H9 (cell line): ENCODE measurements around the gene KRTAP10-6. TPM values are rescaled to one million over a fixed set of nuclear protein-coding genes. Genes with fewer than 3 reads are reported as not detected.

Source experiments
- DNase-seq: peaks from one replicate; pipeline ENCODE4 v3.0.0-alpha.2; 2017
- H2AFZ ChIP-seq: one replicate; pipeline ENCODE4 v1.6.1; 2013; ENCODE audit warnings: mild to moderate bottlenecking, low read length, control low read depth, moderate library complexity
- H2AK5ac ChIP-seq: 2 replicates; pipeline ENCODE4 v1.6.1; 2013; ENCODE audit warnings: low read length, control low read depth, mixed read lengths; ENCODE audit not compliant: insufficient read length
- H2BK120ac ChIP-seq: one replicate; pipeline ENCODE4 v1.6.1; 2013; ENCODE audit warnings: low read depth, mild to moderate bottlenecking, low read length, control low read depth, inconsistent platforms; ENCODE audit not compliant: poor library complexity, severe bottlenecking
- H2BK12ac ChIP-seq: 2 replicates; pipeline ENCODE4 v1.6.1; 2013; ENCODE audit warnings: low read length, control low read depth, mixed read lengths, low read depth; ENCODE audit not compliant: insufficient read length
- H2BK15ac ChIP-seq: 2 replicates; pipeline ENCODE4 v1.6.1; 2013; ENCODE audit warnings: low read depth, low read length, control low read depth
- H2BK20ac ChIP-seq: one replicate; pipeline ENCODE4 v1.6.1; 2013; ENCODE audit warnings: low read depth, mild to moderate bottlenecking, low read length, control low read depth, inconsistent platforms; ENCODE audit not compliant: poor library complexity, severe bottlenecking
- H2BK5ac ChIP-seq: 2 replicates; pipeline ENCODE4 v1.6.1; 2013; ENCODE audit warnings: low read length, control low read depth, mixed read lengths; ENCODE audit not compliant: insufficient read length
- H3K14ac ChIP-seq: 2 replicates; pipeline ENCODE4 v1.6.1; 2013; ENCODE audit warnings: low read length, control low read depth; ENCODE audit not compliant: insufficient read depth
- H3K18ac ChIP-seq: 2 replicates; pipeline ENCODE4 v1.6.1; 2013; ENCODE audit warnings: low read depth, mild to moderate bottlenecking, mixed read lengths, low read length, control low read depth; ENCODE audit not compliant: insufficient read length
- H3K23ac ChIP-seq: 2 replicates; pipeline ENCODE4 v1.6.1; 2013; ENCODE audit warnings: low read length, control low read depth, mixed read lengths, low read depth; ENCODE audit not compliant: insufficient read length
- H3K23me2 ChIP-seq: 2 replicates; pipeline ENCODE4 v1.6.1; 2013; ENCODE audit warnings: low read depth, mild to moderate bottlenecking, mixed read lengths, low read length, control low read depth; ENCODE audit not compliant: insufficient read length, poor library complexity, severe bottlenecking
- H3K27ac ChIP-seq: 2 replicates; pipeline ENCODE4 v1.5.1; 2013; ENCODE audit warnings: low read length, control low read depth, mixed read lengths, low read depth; ENCODE audit not compliant: insufficient read length
- H3K27me3 ChIP-seq: 2 replicates; pipeline ENCODE4 v1.6.1; 2013; ENCODE audit warnings: low read length, control low read depth, inconsistent platforms; ENCODE audit not compliant: insufficient read depth
- H3K4ac ChIP-seq: 2 replicates; pipeline ENCODE4 v1.6.1; 2013; ENCODE audit warnings: low read depth, mild to moderate bottlenecking, control low read depth, inconsistent platforms, low read length, moderate library complexity
- H3K4me1 ChIP-seq: 2 replicates; pipeline ENCODE4 v1.6.1; 2013; ENCODE audit warnings: low read length, control low read depth, inconsistent platforms; ENCODE audit not compliant: insufficient read depth
- H3K4me2 ChIP-seq: 2 replicates; pipeline ENCODE4 v1.6.1; 2013; ENCODE audit warnings: low read length, control low read depth, mixed read lengths; ENCODE audit not compliant: insufficient read length, insufficient read depth
- H3K56ac ChIP-seq: 2 replicates; pipeline ENCODE4 v1.6.1; 2013; ENCODE audit warnings: low read depth, mild to moderate bottlenecking, mixed read lengths, low read length, control low read depth; ENCODE audit not compliant: insufficient read length
- H3K79me1 ChIP-seq: 2 replicates; pipeline ENCODE4 v1.6.1; 2013; ENCODE audit warnings: low read depth, mild to moderate bottlenecking, moderate library complexity, low read length, control low read depth, inconsistent platforms; ENCODE audit not compliant: insufficient read depth, poor library complexity, severe bottlenecking
- H3K79me2 ChIP-seq: 2 replicates; pipeline ENCODE4 v1.6.1; 2013; ENCODE audit warnings: low read length, control low read depth, inconsistent platforms; ENCODE audit not compliant: insufficient read depth
- H3K9ac ChIP-seq: 2 replicates; pipeline ENCODE4 v1.6.1; 2013; ENCODE audit warnings: low read length, control low read depth, mixed read lengths; ENCODE audit not compliant: insufficient read length; ENCODE audit errors: extremely low read depth
- H3K9me3 ChIP-seq: one replicate; pipeline ENCODE4 v1.6.1; 2013; ENCODE audit warnings: low read depth, low read length, inconsistent platforms; ENCODE audit not compliant: control insufficient read depth
- H3T11ph ChIP-seq: one replicate; pipeline ENCODE4 v1.6.1; 2013; ENCODE audit warnings: mild to moderate bottlenecking, low read length, control low read depth, inconsistent platforms
- H4K20me1 ChIP-seq: one replicate; pipeline ENCODE4 v1.6.1; 2013; ENCODE audit not compliant: control insufficient read depth, insufficient read length, insufficient read depth
- H4K5ac ChIP-seq: 2 replicates; pipeline ENCODE4 v1.6.1; 2013; ENCODE audit warnings: low read depth, mild to moderate bottlenecking, mixed read lengths, low read length, control low read depth; ENCODE audit not compliant: insufficient read length
- H4K8ac ChIP-seq: replicated peaks from 2 replicates; pipeline ENCODE4 v1.6.1; 2013; ENCODE audit warnings: low read length, control low read depth, mixed read lengths, low read depth; ENCODE audit not compliant: insufficient read length
- H4K91ac ChIP-seq: 2 replicates; pipeline ENCODE4 v1.6.1; 2013; ENCODE audit warnings: low read depth, mild to moderate bottlenecking, moderate library complexity, mixed read lengths, low read length, control low read depth; ENCODE audit not compliant: insufficient read length
- H3K27ac Mint-ChIP-seq, 3 experiments: 2 replicates in 2 of 3; 3 replicates in 1 of 3; pipeline ENCODE4 v1.8.0; 2020 to 2021; ENCODE audit warnings: mixed read lengths in 3 of 3, mild to moderate bottlenecking in 1 of 3, moderate library complexity in 1 of 3
- H3K27me3 Mint-ChIP-seq: 2 replicates; pipeline ENCODE4 v1.8.0; 2021; ENCODE audit warnings: low read depth, mild to moderate bottlenecking, moderate library complexity, mixed read lengths
- H3K36me3 Mint-ChIP-seq, 3 experiments: 2 replicates in 2 of 3; 3 replicates in 1 of 3; pipeline ENCODE4 v1.8.0; 2020 to 2021; ENCODE audit warnings: low read depth in 3 of 3, mixed read lengths in 3 of 3; ENCODE audit not compliant: insufficient read depth in 1 of 3
- H3K4me1 Mint-ChIP-seq, 2 experiments: 2 replicates each; pipeline ENCODE4 v1.8.0; 2020; ENCODE audit warnings: mixed read lengths in 2 of 2
- H3K4me3 Mint-ChIP-seq, 2 experiments: 2 replicates in 1 of 2; 3 replicates in 1 of 2; pipeline ENCODE4 v1.8.0; 2020 to 2021; ENCODE audit warnings: mild to moderate bottlenecking in 2 of 2, mixed read lengths in 2 of 2, moderate library complexity in 1 of 2
- H3K9me3 Mint-ChIP-seq, 2 experiments: 2 replicates in 1 of 2; 3 replicates in 1 of 2; pipeline ENCODE4 v1.8.0; 2020; ENCODE audit warnings: mild to moderate bottlenecking in 2 of 2, mixed read lengths in 2 of 2, moderate library complexity in 1 of 2
- CTCF ChIP-seq: fragments of 200-600 bp; sonication (generic); conservative IDR thresholded peaks from 3 replicates; pipeline ENCODE4 v1.8.0; 2021; ENCODE audit warnings: antibody characterized with exemption, mild to moderate bottlenecking
- WGBS: extraction: QIAGEN DNeasy Blood & Tissue Kit; methylation state at CpG from one replicate; pipeline ENCODE4 v1.1.7; 2013; ENCODE audit warnings: missing lambda C conversion rate, low lambda C conversion rate, mixed read lengths; ENCODE audit not compliant: insufficient read length; ENCODE audit errors: extremely low coverage; 5-methylcytosine and 5-hydroxymethylcytosine counted together
- total RNA-seq: library from RNA; stranded (reverse); gene quantifications from 2 replicates; pipeline ENCODE4 v1.2.1, GENCODE V29; 2021

The KRTAP10-6 gene
- total RNA-seq, 1 experiment from 2014 or later: not detected

- no CpG with 5 or more reads among the region's 21 CpGs for WGBS
- no peak within 1 kb of the TSS for H3K27ac ChIP-seq
- H3K27ac Mint-ChIP-seq: peak within 1 kb of the TSS in 2 of 3 experiments; percentile 80 to 90; a peak in 3 of 7 replicates
Observed at GRCh38 chr21:44637018-44637850, 44.9 kb upstream of the KRTAP10-6 start, which contains the start of gene KRTAP10-10. TSS of gene KRTAP10-10 (plus strand) at chr21:44637356. CDS start at chr21:44637418, 62 bp downstream.

More at GRCh38 chr21:44637018-44637850, 44.9 kb upstream of the KRTAP10-6 start, which contains the start of gene KRTAP10-10:
- no peak within 1 kb of the TSS for H3K56ac ChIP-seq
- H3K9me3 Mint-ChIP-seq: peaks cover 9% of the 10 kb centered on the region in 2 experiments; a peak in 3 of 5 replicates
- peaks cover 0 to 2% (median under 1%) of the 10 kb centered on the region in 3 experiments; a peak in 3 of 7 replicates for H3K36me3 Mint-ChIP-seq
- H3K23me2 ChIP-seq: no peaks in the 10 kb centered on the region
- DNase-seq: peak; percentile 28
- no peak within 1 kb of the TSS for H3K23ac ChIP-seq
- H3K4me2 ChIP-seq: no peak within 1 kb of the TSS
- H3K18ac ChIP-seq: no peak within 1 kb of the TSS
- H3K79me1 ChIP-seq: no peaks in the 10 kb centered on the region
- no peak within 1 kb of the TSS for H2AK5ac ChIP-seq
- H2BK12ac ChIP-seq: no peak within 1 kb of the TSS
- no peak for TF ChIP-seq CTCF
- no peak within 1 kb of the TSS for H2BK20ac ChIP-seq
- H3K27me3 ChIP-seq: no peaks in the 10 kb centered on the region
- peak within 1 kb of the TSS; percentile 72; the same call in 1 of the 2 replicates for H3K14ac ChIP-seq
- no peaks in the 10 kb centered on the region for H4K20me1 ChIP-seq
- no peak within 1 kb of the TSS for H4K8ac ChIP-seq
- no peak within 1 kb of the TSS for H4K5ac ChIP-seq
- no peak within 1 kb of the TSS for H2AFZ ChIP-seq
- H3K9me3 ChIP-seq: no peaks in the 10 kb centered on the region
- no peak within 1 kb of the TSS for H3K4ac ChIP-seq
- H3K4me1 Mint-ChIP-seq: peaks cover 9 to 11% of the 10 kb centered on the region in 2 experiments
- H3K79me2 ChIP-seq: no peaks in the 10 kb centered on the region
- no peak within 1 kb of the TSS for H3T11ph ChIP-seq
- H2BK5ac ChIP-seq: no peak within 1 kb of the TSS
- H2BK120ac ChIP-seq: no peak within 1 kb of the TSS
- no peaks in the 10 kb centered on the region for H3K4me1 ChIP-seq
- H3K9ac ChIP-seq: no peak within 1 kb of the TSS
- no peak within 1 kb of the TSS for H4K91ac ChIP-seq
- no peak within 1 kb of the TSS for H3K4me3 Mint-ChIP-seq
- no peak within 1 kb of the TSS for H2BK15ac ChIP-seq
- peaks cover 11% of the 10 kb centered on the region for H3K27me3 Mint-ChIP-seq
